ENCODE measurements around the gene PYGO2.
A peak's percentile ranks its signal among the peaks of the same experiment; 100 is the strongest.

PYGO2 gene

GRCh38 chr1:154974102-154974807 is 12.7 kb upstream of the PYGO2 start, which contains the start of gene CKS1B:
CKS1B (plus strand) TSS chr1:154974681; CDS start chr1:154974746, 65 bp downstream.
- H3K4me3 ChIP-seq (ENCODE audit: low read length), result peak within 1 kb of the TSS; percentile 83
- TF ChIP-seq CTCF (conservative IDR thresholded peaks at IDR 0.05; ENCODE audit: low read length), result no peak
- DNase-seq (ENCODE audit: low read depth), result peak; percentile 100

- peak; percentile 98 for DNase-seq (ENCODE audit: low read depth)
- TF ChIP-seq CTCF (conservative IDR thresholded peaks at IDR 0.05; ENCODE audit: low read length), result peak; percentile 39
- peak overlapping the region; percentile 83 for H3K4me3 ChIP-seq (ENCODE audit: low read length)
Observed at GRCh38 chr1:154973344-154974101, 11.9 kb upstream of the PYGO2 start.

GRCh38 chr1:154972517-154973343 is 11.1 kb upstream of the PYGO2 start:
- peak; percentile 98 for DNase-seq (ENCODE audit: low read depth)
- peak overlapping the region; percentile 83 for H3K4me3 ChIP-seq (ENCODE audit: low read length)
- TF ChIP-seq CTCF (conservative IDR thresholded peaks at IDR 0.05; ENCODE audit: low read length), result no peak

GRCh38 chr1:154972213-154972516 is 10.6 kb upstream of the PYGO2 start:
- TF ChIP-seq CTCF (conservative IDR thresholded peaks at IDR 0.05; ENCODE audit: low read length), result no peak
- peak overlapping the region; percentile 83 for H3K4me3 ChIP-seq (ENCODE audit: low read length)
- DNase-seq (ENCODE audit: low read depth), result no peak

- H3K4me3 ChIP-seq (ENCODE audit: low read length), result peak overlapping the region; percentile 81
- TF ChIP-seq CTCF (conservative IDR thresholded peaks at IDR 0.05; ENCODE audit: low read length), result no peak
- DNase-seq (ENCODE audit: low read depth), result no peak
Observed at GRCh38 chr1:154971341-154971998, 9.9 kb upstream of the PYGO2 start.

- no peak for TF ChIP-seq CTCF (conservative IDR thresholded peaks at IDR 0.05; ENCODE audit: low read length)
- H3K4me3 ChIP-seq (ENCODE audit: low read length), result peak within 1 kb of the TSS; percentile 81
- peak; percentile 92 for DNase-seq (ENCODE audit: low read depth)
Observed at GRCh38 chr1:154970631-154971340, 9.2 kb upstream of the PYGO2 start, which contains the start of gene SHC1. SHC1 (minus strand) TSS chr1:154970747; CDS start chr1:154970526, 221 bp downstream.

Measured in AG10803 (cell line).